ENCODE data around the gene NUDCD3.

- no peak for TF ChIP-seq CTCF (IDR thresholded peaks at IDR 0.05)
- TF ChIP-seq ZFX (IDR thresholded peaks at IDR 0.05; ENCODE audit: borderline replicate concordance) = no peak
Observed at GRCh38 chr7:44448922-44449583, 41.4 kb downstream of the NUDCD3 start.
